SK-N-MC (cell line): ENCODE measurements around the gene SCMH1.

ENCODE experiments used
- EZH2 ChIP-seq: fragments of 200-600 bp; sonication (generic); IDR thresholded peaks from one replicate; pipeline ENCODE4 v1.6.1; 2017; ENCODE audit warnings: antibody characterized with exemption
- FOXP2 ChIP-seq: optimal IDR thresholded peaks from 2 replicates; pipeline ENCODE3; 2011; ENCODE audit warnings: mild to moderate bottlenecking, moderate library complexity; ENCODE audit not compliant: insufficient read depth; ENCODE audit errors: extremely low read length, control extremely low read depth
- POLR2AphosphoS5 ChIP-seq: IDR thresholded peaks from 2 replicates; pipeline ENCODE4 v1.6.1; 2012; ENCODE audit warnings: mild to moderate bottlenecking, low read depth, low read length, borderline replicate concordance

DNA sequence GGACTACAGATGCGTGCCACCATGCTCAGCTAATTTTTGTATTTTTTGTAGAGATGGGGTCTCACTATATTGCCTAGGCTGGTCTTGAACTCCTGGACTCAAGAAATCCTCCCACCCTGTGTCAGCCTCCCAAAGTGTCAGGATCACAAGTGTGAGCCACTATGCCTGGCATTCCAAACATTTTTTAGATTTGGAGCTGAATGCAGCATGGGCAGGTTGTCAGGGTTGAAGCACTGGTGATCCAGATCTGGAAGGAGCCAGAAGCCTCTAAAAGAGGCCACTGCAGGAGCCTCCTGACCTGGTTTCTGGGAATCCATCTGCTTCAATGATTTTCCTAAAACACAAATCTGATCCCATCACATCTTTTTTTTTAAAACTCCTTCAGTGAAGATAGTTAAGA is 264.4 kb downstream of the SCMH1 start:
- TF ChIP-seq EZH2 = no peak
- no peak for TF ChIP-seq POLR2AphosphoS5
- TF ChIP-seq FOXP2 = no peak
